Measurements from ENCODE around the gene PIEZO2.

DNA sequence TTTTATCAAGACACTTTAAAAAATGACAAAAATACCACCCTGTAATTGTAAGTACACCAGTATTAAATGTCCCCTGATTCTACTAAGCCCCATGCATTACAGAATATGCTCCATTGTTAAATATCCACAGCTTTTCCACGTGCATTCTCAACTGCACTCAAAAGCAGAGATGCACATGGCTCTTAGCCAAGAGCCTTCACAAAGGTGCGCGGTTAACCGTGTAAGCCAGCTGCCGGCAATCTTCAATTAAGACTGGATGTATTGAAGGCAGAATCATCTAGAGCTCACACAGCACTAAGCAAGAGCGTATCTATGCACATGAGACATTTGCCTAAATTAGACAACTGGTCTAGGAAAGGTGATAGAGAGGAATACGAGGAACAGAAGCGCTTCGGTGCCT is 345.2 kb downstream of the PIEZO2 start:
- TF ChIP-seq CTCF (IDR thresholded peaks at IDR 0.05) (no peak), POLR2A (IDR thresholded peaks at IDR 0.05) (no peak)

Data from breast epithelium (tissue), 3 donors.